GM19397 (cell line): ENCODE results near the gene CYP2A13.
"Not testable (repeated sequence)": the region's sequence is repeated elsewhere in the genome, so short reads cannot be mapped to it uniquely, and the experiment has no call there.

Source experiments
- ATAC-seq: cut with Tn5 transposase; IDR thresholded peaks from one replicate; pipeline ENCODE4 v1.9.1; 2021; ENCODE audit warnings: mild to moderate bottlenecking, moderate library complexity; ENCODE audit not compliant: unreplicated experiment

CYP2A13 gene, protein sequence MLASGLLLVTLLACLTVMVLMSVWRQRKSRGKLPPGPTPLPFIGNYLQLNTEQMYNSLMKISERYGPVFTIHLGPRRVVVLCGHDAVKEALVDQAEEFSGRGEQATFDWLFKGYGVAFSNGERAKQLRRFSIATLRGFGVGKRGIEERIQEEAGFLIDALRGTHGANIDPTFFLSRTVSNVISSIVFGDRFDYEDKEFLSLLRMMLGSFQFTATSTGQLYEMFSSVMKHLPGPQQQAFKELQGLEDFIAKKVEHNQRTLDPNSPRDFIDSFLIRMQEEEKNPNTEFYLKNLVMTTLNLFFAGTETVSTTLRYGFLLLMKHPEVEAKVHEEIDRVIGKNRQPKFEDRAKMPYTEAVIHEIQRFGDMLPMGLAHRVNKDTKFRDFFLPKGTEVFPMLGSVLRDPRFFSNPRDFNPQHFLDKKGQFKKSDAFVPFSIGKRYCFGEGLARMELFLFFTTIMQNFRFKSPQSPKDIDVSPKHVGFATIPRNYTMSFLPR

GRCh38 chr19:41088151-41088550 lies at the start of gene CYP2A13:
CYP2A13 (plus strand) TSS chr19:41088451; CDS start chr19:41088472, 21 bp downstream.
- no peak for ATAC-seq

DNA sequence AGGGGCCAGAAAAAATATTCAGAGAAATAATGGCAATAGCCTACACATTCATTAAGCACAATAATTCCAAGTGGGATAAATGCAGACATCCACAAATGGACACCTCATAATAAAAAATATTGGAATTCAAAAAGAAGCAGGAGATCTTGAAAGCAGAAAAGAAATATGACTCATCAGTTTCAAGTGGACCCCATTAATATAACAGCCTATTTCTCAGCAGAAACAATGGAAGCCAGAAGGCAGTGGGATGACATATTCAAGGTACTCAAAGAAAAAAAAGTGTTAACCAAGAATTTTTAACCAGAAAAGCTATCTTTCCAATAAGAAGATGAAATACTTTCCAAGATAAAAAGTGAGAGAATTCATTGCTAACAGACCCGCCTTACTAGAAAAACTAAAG lies 48.4 kb upstream of the CYP2A13 start:
- ATAC-seq: no peak

- not testable (repeated sequence) for ATAC-seq
Observed at GRCh38 chr19:41045095-41045494, 43.2 kb upstream of the CYP2A13 start.

GRCh38 chr19:41050426-41050825 lies 37.8 kb upstream of the CYP2A13 start:
- no peak for ATAC-seq

DNA sequence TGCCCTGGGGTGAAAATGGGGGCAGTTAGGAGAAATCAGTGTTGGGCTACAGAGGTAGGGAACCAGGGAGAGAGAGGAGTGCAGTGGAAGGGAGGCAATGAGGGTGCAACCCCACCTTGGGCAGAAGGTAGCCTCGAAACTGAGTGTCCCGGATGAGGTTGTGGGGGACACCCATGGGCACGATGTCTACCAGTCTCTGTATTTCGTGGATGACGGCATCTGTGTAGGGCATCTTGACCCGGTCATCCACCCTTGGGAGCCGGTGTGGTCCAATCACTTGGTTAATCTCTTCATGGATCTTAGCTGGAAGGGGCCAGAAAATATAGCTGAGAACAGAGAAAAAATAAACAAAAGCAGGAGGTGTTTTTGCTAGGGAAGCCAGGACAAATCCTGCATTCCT lies 36.1 kb upstream of the CYP2A13 start:
- not testable (repeated sequence) for ATAC-seq

GRCh38 chr19:41053331-41053730 lies 34.9 kb upstream of the CYP2A13 start:
- not testable (repeated sequence) for ATAC-seq

DNA sequence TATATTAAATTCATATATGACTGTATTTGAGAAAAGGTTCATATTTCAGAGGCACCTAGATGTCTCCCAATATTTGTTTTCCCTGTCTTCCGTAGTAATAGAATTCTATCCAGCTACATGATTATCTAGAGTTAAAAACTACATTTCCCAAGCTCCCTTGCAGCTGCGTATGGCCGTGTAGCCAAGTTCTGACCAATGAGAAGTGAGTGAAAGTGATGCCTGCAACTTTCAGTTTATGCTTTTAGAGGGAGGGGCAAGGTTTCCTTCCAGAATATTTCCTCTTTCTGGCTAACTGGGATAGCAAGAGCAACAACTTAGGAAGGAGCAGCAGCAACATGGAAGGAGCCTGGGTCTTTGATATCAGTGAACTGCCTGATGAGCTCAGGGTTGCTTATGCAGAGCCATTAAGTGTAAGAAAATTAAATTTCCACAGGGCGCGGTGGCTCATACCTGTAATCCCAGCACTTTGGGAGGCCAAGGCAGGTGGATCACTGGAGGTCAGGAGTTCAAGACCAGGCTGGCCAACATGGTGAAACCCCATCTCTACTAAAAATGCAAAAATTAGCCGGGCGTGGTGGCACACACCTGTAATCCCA lies 23.2 kb upstream of the CYP2A13 start:
- ATAC-seq: no peak

DNA sequence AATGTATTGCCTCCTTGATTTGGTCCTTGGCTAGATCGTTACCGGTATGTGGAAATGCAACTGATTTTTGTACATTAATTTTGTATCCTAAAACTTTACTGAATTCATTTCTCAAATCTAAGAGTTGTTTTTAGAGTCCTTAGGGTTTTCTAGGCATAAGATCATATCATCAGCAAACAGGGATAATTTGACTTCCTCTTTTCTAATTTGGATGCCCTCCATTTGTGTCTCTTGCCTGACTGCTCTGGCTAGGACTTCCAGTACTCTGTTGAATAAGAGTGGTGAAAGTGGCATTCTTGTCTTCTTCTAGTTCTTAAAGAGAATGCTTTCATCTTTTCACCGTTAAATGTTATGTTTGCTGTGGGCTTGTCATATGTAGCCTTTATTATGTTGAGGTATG lies 12.0 kb upstream of the CYP2A13 start:
- ATAC-seq: no peak

- ATAC-seq: no peak
Observed at GRCh38 chr19:41083516-41083915, 4.7 kb upstream of the CYP2A13 start.

DNA sequence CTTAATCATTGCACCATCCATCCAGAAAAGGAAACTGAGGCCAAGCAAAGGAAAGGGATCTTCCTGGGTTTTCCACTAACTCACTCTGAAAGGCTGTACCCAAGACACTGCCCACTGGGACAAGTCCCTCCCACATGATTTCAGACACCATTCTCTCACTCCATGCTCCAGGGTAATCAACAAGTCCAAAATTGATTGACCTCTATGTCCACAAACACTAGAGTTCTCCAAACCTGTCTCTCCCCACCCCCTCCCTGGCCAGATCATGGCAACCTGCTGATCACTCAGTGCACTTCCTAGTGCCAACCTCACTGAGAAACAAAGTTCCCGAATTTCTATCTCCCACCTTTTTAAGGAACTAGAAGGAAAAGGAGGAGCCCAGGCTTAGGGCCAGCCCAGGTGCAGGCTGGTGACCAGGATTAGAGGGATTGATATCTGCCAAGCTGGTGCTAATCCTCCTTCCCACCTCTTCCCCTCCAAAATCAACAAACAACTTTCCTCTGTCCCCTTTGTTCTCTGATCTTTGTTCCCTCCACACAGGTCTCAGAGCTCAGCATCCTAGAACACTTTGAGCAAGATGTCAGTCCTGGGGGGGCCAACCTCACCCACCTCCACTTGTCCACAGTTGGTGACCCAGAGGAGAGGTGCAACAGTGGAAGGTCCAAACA lies 2.4 kb upstream of the CYP2A13 start:
- no peak for ATAC-seq

- ATAC-seq: no peak
Observed at GRCh38 chr19:41089959-41090358, 1.7 kb downstream of the CYP2A13 start.

GRCh38 chr19:41095703-41096102 lies 7.5 kb downstream of the CYP2A13 start:
- no peak for ATAC-seq

DNA sequence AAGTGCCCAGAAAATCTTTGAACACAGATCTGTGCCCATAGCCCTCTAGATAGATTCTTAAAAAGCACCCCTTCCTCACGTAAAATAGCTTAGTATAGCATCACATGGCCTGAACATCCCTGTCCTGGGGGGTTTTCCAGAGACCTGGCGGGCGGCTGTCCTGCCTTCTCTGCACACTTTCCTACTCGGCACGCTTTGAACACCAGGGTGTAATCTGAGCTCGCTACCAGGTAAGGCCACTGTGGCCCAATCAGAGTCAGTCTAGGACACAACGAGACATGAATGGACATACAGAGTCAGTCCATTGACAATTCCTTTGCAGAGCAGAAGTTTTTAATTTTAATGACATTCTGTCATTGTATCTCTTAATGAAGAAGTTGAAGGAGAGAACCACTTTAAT lies 8.1 kb downstream of the CYP2A13 start:
- no peak for ATAC-seq

- ATAC-seq: no peak
Observed at GRCh38 chr19:41097302-41097701, 9.1 kb downstream of the CYP2A13 start.

DNA sequence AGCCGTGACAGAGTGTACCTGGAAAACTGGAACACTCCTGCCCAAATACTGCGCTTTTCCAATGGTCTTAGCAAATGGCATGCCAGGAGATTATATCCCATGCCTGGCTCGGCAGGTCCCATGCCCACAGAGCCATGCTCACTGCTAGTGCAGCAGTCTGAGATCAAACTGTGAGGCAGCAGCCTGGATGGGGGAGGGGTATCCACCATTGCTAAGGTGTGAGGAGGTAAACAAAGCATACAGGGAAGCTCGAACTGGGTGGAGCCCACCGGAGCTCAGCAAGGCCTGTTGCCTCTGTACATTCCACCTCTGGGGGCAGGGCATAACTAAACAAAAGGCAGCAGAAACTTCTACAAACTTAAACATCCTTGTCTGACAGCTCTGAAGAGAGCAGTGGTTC lies 10.5 kb downstream of the CYP2A13 start:
- no peak for ATAC-seq

DNA sequence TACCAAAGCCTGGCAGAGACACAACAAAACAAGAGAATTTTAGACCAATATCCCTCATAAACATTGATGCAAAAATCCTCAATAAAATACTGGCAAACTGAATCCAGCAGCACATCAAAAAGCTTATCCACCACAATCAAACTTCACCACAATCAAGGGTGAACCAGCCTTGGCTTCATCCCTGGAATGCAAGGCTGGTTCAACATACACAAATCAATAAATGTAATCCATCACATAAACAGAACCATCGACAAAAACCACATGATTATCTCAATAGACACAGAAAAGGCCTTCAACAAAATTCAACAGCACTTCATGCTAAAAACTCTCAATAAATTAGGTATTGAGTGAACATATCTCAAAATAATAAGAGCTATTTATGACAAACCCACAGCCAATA lies 14.0 kb downstream of the CYP2A13 start:
- not testable (repeated sequence) for ATAC-seq

- ATAC-seq: no peak
Observed at GRCh38 chr19:41106177-41106576, 17.9 kb downstream of the CYP2A13 start.

DNA sequence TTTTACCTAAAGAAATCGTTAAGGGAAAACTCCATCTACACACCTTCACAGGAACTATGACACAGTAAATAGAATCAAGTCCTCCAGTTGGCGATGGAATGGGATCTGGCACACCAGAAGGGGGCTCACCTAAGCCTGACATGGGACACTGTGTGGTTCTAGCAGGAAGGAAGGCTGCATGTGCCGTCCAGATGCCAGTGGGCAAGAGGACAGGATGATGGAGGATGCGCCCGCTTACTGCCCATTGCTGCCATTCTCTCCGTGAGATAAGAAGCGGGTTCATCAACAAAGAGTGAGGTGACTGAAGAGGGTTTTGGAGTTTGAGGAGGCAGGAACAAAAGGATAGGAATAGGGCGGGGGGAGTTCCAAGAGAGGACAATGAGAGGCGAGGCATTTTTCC lies 23.0 kb downstream of the CYP2A13 start:
- no peak for ATAC-seq

DNA sequence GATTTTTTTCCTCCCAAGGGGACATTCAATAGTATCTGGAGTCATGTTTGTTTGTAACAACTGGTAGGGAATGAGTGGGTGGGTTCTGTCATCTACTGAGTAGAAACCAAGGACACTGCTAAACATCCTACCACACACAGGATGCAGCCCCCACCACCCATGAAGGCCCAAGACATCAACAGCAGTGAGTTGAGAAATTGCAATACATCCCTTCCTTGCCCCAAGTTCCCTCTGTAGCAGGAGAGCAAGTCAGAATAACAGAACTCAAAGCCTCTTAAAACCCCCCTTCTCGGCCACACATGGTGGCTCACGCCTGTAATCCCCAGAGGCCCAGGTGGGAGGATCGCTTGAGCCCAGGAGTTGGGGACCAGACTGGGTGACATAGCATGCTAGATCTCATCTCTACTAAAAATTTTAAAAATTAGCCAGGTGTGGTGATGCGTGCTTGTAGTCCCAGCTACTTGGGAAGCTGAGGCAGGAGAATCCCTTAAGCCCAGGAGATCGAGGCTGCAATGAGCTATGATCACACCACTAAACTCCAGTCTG lies 23.6 kb downstream of the CYP2A13 start:
- no peak for ATAC-seq

GRCh38 chr19:41112728-41113290 lies 24.6 kb downstream of the CYP2A13 start:
- ATAC-seq: no peak

DNA sequence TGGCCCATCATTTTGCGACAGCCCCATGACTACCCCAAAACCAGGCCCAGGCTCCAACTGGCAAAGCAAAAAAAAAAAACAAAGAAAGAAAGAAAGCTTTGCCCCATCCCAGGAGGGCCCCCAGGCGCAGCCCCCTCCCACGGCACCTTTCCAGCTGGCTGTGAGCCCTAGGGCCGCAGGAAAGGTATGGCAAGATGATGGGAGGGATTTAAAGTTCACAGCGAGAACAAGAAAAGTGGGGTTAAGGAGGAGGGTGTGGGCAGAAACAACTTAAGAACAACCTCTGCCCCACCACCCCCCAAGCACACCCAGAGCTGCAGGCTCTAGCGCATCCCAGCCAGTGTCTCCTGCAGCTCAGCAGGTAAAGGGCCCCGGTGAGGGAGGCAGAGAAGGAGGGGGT lies 25.9 kb downstream of the CYP2A13 start, which contains the start of gene CYP2F1:
TSS of gene CYP2F1 (plus strand) at position 301 of the 400 bp plus-strand sequence. CDS start 1,757 bp downstream, outside the sequence.
- ATAC-seq: no peak
